ENCODE data around the gene TMEM134. TPM values are rescaled to one million over a fixed set of nuclear protein-coding genes. Genes with fewer than 3 reads are reported as not detected.
A peak's percentile ranks its signal among the peaks of the same experiment; 100 is the strongest.

The TMEM134 gene
- total and polyA plus RNA-seq, 10 of the 15 experiments (the other 5 are each of a cell fraction or from before 2014, with no cell fraction given), result 1.6 to 93.8 (median 27.8) TPM

DNA sequence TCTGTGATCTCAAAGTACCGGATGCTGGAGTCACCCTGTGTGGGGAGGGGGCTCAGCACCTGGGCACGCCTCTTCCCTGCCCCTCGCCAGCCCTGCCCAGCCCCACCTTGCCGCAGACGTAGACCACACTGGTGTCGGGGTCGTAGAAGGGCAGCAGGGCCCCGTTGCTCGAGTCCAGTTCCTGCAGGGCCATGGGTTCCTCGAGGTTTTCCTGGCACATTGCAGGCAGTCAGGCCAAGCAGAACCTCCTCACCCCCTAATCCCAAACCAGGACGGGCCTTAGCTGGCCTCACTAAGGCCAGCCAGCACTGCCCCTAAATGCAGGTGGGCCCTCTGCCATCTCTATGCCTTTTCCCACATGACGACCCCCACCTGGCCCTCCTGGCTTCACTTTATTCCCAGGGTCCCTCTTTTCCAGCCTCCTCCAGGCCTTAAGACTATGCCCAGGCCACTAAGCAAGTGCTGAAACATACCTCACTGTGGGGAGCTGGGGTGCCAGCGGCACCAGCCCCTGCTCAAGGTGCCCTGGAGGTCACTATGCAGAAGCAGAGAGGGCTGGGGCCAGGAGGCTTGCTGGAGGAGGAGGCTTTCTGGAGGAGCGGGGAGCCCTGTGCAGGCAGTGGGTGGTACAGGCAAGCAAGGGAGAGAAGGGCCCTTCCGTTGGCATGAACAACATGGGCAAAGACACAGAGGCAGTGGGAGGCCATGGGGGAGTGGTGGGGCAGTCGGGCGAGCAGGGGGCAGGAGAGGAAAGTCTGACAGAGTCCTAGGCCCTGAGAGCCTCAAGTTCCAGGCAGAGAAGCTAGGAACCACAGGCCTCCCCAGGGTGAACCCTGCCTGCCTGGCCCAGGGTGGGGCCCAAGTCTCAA lies 28.6 kb downstream of the TMEM134 start:
- DNase-seq (ENCODE audit: low read depth, low spot score) (no peak), ATAC-seq (no peak), FAIRE-seq (no peak)
- WGBS (ENCODE audit: insufficient coverage, insufficient replicate concordance, low lambda C conversion rate, missing lambda C conversion rate), result 68% methylated on average over 17 of the region's 17 CpGs
- no peaks in the 10 kb centered on the region for H4K20me1 ChIP-seq (ENCODE audit: control insufficient read depth, insufficient read depth)
- TF ChIP-seq EZH2 (IDR thresholded peaks at IDR 0.05; ENCODE audit: borderline replicate concordance, control insufficient read depth, low read depth, low read length) (no peak), TBL1XR1 (IDR thresholded peaks at IDR 0.05; ENCODE audit: low read depth, low read length) (no peak), IKZF1 (conservative IDR thresholded peaks at IDR 0.05) (no peak), RAD21 (IDR thresholded peaks at IDR 0.05; ENCODE audit: insufficient read depth, low read depth, low read length) (no peak)
- TF ChIP-seq, protein P1, sequence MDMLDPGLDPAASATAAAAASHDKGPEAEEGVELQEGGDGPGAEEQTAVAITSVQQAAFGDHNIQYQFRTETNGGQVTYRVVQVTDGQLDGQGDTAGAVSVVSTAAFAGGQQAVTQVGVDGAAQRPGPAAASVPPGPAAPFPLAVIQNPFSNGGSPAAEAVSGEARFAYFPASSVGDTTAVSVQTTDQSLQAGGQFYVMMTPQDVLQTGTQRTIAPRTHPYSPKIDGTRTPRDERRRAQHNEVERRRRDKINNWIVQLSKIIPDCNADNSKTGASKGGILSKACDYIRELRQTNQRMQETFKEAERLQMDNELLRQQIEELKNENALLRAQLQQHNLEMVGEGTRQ (IDR thresholded peaks at IDR 0.05; ENCODE audit: borderline replicate concordance, low read depth, low read length), result no peak
- RAD21 ChIA-PET (ENCODE audit: unreplicated experiment), result interaction anchor here (0.6 to 7.2 kb wide), 5 partner anchors 24 to 87 kb away, joined by 3 to 112 read pairs (median 32); partner anchors contain the start of genes AIP, POLD4, PPP1CA and TBC1D10C
- in situ Hi-C loops (cut with MboI) (no loop called here), intact Hi-C loops (cut with micrococcal nuclease; ENCODE audit: unreplicated experiment) (no loop called here)
- H3K9me3 ChIP-seq (replicated peaks; ENCODE audit: control insufficient read depth, insufficient read depth, low read length), result no peaks in the 10 kb centered on the region
- H3K79me2 ChIP-seq (ENCODE audit: control insufficient read depth, insufficient read depth, low read length), result peaks cover 42% of the 10 kb centered on the region
- no peak overlapping the region for H3K27ac ChIP-seq (ENCODE audit: control insufficient read depth, insufficient read depth)
- CTCF ChIA-PET, result interaction anchor here (0.6 to 1.1 kb wide), 3 partner anchors 37 to 66 kb away, joined by 3 read pairs; partner anchors contain the start of gene TBC1D10C
- H3K36me3 ChIP-seq (ENCODE audit: control insufficient read depth in 2 of 2, insufficient read depth in 2 of 2, low read length in 1 of 2), result peaks cover 0 to 8% of the 10 kb centered on the region in 2 experiments; a peak in 2 of 4 replicates
- peaks cover 30% of the 10 kb centered on the region for H3K4me1 ChIP-seq (ENCODE audit: control insufficient read depth, insufficient read depth, low read length)
- peak overlapping the region; percentile 26; the same call in 1 of the 2 replicates for H3K4me3 ChIP-seq
- H2AFZ ChIP-seq (ENCODE audit: control insufficient read depth, low read depth, low read length), result no peak overlapping the region
- SMC1A ChIA-PET (ENCODE audit: uncharacterized antibody, unreplicated experiment), result interaction anchor here (1.5 kb wide), 1 partner anchor 20 kb away, joined by 5 read pairs; no protein-coding TSS in a partner anchor
- no peaks in the 10 kb centered on the region for H3K27me3 ChIP-seq (replicated peaks in 1 of 2; ENCODE audit: control insufficient read depth in 2 of 2, insufficient read depth in 2 of 2, low read length in 1 of 2)
- BruUV-seq (replicated peaks), result no TSS peak
- peak overlapping the region; percentile 44; the same call in 1 of the 2 replicates for H3K4me2 ChIP-seq (ENCODE audit: control insufficient read depth, insufficient read depth)
- POLR2A ChIA-PET, result interaction anchor here (1.0 to 1.6 kb wide), 4 partner anchors 11 to 44 kb away, joined by 3 to 5 read pairs (median 4); partner anchors contain the start of gene PPP1CA
- no peak overlapping the region for H3K9ac ChIP-seq (ENCODE audit: control insufficient read depth, insufficient read depth, low read length)

Measured in GM12878 (cell line).